ENCODE measurements around the gene RNH1.
A peak's percentile ranks its signal among the peaks of the same experiment; 100 is the strongest.

Gene RNH1

DNA sequence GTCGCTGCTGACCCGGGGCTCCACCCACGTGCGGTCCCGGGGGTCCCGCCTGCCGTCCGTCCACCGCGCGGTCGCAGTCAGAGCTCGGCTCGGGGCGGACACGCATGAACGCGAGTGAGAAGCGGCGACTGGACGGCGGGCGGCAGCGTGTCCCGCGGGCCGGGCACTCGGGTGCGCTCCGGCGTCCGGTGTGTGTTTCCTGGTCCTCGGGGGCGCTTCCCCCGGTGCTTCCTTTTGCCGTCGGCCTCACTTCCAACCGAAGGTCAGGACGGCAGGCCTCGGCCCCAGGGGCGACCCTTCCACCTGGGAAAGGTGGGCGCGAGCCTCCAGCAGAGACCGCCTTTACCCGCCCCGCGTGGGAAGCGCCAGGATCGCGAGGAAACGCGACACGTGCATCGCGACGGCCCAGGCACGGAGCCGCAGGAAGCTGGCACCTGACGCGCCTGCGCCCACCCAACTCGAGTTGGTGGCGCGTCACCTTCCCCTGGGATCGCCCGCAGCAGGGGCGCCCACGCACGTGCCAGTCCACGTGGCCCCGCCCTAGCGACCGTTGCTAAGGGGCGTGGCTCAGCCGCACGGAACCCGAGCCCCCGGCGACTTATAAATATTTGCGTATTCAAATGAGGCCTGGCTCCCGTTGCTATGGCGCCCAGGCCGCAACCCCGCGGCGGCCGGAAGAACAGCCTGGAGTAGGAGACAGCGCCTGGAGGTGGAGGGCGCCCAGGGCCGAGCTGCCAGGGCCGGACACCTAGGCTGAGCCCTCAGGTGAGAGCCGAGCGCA is 30.0 kb upstream of the RNH1 start, which contains the start of gene LRRC56:
TSS of gene LRRC56 (plus strand) at position 687 of the 781 bp plus-strand sequence. CDS start 3,158 bp downstream, outside the sequence.
- DNase-seq: peak; percentile 67

DNA sequence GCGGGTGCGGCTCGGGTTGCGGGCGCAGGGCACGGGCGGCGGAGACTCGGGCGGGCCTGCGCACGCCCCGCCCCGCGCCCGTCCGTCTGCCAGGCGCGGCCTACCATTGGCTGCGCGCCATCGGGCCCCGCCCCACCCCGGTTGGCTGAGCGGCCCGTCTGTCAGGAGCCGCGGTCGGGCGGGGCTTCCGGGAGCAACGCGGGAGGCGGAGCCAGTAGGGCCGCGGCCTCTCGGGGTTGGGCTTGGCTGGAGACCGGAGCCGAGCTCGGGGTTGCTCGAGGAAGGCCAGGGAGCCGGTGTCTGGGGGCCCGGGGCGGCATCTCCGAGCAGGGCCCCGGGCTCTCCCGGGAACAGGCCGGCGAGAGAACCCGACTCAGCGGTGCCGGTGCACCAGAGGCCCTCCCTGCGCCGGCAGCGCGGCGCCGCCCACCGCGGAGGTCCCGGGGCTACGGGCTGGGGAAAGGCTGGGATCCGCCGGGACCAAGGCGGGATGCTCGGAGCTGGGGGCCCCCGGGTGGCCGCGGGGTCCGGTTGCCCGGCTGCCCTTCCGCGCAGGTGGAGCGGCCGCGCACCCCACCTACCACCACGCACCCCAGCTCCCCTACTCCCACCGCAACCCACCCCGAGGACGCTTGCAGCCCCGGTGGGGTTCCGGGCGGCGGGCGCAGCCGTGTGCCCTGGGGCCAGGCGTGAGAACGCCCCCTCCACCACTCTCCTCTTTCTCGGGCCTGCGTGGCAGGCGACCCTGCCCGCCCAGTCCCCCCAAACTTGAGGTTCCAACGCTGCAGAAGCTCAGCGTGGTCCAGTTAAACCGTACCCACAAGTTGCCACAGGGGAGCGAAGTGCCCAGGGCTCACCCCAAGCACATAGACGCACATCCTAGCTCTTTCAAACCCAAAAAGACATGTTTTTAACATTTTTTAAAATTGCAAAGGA is 28.7 kb upstream of the RNH1 start, which contains the start of gene HRAS:
TSS of gene HRAS (minus strand) at position 58 of the 936 bp plus-strand sequence.
- peak; percentile 86 for DNase-seq

DNA sequence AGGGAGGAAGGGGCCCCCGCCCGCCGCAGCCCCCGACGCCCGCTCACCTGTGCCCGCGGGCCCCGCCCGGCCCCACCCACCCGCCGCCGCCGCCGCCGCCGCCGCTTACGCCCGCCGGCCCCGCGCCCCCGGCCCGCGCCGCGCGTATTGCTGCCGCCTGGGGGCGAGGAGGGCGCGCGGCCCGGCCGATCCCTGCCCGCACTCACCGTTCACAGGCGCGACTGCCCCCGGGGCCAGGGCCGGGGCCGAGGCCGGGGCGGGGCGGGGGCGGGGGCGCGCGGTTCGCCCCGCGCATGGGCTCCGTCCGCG is 28.1 kb upstream of the RNH1 start:
- no peak for DNase-seq

DNA sequence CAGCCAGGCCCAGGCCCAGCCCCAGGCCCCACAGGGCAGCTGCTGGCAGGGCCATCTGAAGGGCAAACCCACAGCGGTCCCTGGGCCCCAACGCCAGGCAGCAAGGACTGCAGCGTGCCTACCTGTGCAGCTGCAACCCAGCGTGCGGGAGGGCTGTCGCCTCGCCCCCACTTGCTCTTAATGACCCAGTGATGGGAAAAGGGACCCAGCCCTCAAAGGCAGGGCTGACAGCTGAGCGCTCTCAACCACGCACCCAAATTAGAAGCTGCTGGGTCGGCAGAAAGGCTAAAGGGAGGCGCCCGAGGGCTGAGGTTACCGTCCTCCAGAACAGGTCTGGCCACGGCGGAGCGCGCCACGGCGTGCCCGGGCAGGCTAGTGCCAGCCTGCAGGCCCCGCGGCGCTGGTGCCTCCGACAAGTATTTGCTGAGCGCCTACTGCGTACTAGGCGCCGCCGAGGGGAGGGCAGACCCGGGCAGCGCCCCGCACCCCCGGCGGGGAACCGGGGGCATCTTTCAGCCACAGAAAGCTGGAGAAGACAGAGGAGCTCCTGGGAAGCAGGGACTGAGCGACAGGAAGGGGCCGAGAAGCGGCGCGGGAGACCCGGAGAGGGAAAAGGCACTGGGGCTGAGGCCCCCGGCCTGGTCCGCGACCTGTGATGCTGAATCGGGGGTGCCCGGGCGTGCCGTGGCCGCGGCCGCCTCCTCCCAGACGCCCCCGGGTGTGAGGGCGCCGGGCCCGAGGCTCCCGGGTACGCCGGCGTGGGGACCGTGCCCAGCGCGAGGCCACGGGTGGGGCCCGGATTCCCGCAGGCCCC is 27.6 kb upstream of the RNH1 start:
- DNase-seq: no peak

DNA sequence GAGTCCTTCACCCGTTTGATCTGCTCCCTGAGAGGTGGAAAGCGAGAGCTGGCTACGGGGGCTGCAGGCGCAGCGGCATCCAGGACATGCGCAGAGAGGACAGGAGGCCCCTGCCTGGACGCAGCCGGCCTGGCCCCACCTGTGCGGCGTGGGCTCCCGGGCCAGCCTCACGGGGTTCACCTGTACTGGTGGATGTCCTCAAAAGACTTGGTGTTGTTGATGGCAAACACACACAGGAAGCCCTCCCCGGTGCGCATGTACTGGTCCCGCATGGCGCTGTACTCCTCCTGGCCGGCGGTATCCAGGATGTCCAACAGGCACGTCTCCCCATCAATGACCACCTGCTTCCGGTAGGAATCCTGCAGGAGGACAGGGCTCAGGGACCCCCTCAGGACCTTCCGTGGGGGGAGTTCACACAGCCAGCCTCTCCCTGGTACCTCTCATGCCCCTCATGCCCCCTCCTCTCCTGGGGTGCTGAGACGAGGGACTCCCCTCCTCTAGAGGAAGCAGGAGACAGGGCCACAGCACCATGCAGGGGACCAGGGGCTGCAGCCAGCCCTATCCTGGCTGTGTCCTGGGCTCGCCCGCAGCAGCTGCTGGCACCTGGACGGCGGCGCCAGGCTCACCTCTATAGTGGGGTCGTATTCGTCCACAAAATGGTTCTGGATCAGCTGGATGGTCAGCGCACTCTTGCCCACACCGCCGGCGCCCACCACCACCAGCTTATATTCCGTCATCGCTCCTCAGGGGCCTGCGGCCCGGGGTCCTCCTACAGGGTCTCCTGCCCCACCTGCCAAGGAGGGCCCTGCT is 26.7 kb upstream of the RNH1 start:
- DNase-seq: no peak

DNA sequence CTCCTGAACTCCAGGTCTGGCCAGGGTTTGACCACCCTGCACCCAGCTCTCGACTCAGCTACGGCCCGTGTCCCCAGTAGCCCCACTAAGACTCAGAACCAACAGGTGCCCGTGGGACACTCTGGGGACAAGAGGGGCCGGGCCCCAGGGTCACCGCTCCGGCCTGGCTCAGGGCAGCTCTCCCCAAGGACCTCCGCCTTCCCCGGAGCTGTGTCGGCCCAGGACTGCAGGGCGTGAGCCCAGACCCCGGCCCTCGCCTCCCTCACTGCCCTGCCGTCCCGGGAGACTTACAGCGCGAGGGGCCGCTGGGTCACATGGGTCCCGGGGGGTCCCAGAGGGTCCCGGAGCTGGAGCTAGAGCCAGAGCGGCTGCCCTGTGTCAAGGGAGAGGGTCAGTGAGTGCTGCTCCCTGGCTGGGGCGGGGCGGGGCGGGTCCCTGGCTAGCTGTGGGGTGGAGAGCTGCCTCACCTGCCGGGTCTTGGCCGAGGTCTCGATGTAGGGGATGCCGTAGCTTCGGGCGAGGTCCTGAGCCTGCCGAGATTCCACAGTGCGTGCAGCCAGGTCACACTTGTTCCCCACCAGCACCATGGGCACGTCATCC is 26.0 kb upstream of the RNH1 start:
- no peak for DNase-seq

DNA sequence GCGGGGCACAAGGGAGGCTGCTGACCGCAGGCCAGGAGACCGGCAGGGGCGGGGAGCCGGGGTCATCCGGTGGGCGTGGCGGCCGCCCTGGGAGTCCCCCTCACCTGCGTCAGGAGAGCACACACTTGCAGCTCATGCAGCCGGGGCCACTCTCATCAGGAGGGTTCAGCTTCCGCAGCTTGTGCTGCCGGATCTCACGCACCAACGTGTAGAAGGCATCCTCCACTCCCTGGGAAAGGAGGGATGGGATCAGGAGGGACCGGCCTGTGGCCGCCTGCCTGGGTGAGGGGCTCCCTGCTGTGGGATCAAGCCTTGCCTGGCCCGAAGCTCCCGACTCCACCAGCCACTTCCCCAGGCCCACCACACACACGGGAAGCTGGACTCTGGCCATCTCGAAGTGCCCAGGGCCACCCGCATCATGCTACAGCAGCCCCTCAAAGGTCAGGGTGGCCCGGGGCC is 25.5 kb upstream of the RNH1 start:
- no peak for DNase-seq

DNA sequence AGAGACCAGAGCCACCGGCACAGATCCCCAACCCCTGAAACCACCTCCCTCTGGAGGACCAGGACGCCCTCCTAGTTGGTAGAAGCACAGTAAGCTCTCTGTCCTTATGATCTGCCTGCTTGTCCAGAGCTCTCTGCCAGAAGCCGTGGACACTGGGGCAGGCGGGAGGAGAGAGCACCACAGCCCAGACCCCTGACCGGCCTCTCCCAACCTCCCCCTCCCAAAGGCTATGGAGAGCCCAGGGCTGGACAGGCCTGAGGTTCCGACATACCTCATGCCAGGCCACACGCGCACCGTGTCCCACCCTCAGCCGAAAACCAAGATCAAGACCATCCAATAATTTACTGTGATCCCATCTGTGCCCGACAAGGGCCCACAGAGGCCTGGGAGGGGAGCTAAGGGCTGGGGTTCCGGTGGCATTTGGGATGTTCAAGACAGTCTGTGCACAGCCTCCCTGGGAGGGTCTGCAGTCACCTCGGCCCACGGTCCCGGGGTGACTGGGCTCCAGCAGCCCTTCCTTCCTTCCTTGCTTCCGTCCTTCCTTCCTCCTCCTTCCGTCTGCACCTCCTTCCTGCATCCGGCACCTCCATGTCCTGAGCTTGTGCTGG is 25.0 kb upstream of the RNH1 start:
- DNase-seq: no peak

DNA sequence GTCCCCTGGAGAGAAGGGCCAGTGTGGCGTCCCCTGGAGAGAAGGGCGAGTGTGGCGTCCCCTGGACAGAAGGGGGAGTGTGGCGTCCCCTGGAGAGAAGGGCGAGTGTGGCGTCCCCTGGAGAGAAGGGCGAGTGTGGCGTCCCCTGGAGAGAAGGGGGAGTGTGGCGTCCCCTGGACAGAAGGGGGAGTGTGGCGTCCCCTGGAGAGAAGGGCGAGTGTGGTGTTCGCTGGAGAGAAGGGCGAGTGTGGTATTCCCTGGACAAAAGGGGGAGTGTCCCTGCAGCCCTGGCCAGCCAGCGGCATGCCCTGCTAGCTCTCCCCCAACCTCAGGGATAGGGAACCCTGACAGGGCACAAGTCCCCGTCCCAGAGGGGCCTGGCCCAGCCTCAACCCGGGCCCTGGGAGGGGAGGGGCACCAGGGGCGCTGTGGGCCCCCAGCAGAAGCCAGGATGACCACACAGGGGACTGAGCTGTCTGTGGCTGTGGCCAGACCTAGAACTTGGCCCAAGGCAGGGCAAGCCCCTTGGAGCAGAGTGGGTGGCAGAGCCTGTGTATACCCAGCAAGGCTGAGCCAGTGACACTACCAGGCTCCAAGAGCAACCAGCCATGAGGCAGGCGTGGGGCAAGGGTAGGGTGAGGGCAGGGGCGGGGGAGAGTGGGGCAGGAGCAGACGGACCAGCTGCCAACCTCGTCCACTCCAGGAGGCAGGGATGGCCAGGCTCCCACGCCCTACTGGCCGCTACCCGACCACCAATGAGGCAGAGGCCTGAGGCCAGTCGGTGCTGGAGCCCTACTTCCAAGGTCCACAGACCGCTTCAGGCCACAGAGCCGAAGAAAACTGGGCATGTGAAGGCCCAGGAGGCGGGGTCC is 24.2 kb upstream of the RNH1 start:
- DNase-seq: no peak

DNA sequence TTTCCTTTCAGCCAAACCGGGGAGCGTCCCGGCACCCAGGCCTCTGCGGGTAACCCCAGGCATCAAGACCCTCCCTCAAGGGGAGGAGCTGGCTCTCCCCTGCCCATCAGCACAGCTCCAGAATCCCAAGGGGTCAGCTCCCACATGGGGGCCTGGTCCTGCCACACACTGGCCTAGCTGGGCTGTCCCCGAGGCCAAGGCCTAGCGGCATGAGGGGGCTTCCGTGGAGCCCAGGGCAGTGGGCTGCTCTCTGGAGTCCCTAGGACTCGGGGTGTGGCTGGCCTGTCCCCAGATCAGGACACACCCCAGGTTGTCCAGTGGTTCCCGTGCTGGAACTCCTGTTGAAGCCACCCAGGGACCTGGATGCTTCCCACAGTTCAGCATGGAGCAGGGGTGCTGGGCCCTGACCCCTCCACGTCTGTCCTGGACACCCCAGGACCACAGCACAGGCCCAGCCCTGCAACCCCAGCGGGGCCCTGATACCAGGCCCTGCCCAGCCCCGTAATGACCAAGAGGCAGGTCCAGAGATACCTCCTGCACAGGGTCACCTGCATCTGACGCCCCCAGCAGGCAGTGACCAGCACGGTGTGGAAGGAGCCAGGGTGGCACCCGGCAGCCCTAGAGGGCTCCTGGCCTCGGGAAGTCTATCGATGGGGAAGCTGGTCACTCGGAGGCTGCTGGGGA is 22.8 kb upstream of the RNH1 start:
- no peak for DNase-seq

DNA sequence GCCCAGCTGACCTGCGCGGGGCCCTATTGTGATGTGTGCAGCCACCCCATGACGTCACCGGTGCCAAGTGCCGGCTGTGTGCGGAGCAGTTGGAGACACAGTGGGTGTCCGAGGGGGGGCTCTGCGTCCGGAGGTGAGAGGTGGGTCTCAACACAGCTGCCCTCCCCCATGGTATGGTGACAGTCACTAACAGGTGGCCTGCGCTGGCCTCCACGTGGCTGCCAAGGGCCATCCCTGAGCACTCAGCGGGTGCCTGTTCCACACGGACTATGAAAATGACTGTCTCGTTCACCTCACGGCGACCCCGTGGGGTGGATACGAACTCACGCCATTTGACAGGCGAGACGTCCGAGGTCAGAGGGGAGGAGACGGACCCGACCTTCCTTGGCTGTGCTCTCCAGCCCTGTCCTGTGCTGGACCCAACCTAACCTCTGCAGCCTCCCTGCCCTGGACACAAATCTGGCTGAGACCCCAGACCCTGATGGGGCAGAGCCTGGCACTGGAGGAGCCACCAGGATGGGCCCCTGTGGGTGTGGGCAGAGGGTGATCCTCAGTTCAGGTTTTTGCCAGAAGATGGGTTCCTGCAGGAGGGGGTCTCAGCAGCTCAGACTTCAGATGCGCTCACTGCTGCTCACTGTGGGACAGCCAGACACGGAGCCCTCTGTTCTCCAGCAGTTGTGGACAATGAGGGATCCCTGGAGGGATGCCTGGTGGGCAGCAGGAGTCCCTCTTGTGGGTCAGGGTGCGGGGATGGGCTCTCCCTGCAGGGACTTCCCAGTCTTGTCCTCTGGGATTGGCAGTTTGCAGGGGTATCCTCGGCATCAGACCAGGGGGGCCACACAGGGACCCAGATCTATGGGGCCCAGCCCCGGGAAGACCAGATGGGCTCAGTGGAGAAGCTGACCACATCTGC is 22.0 kb upstream of the RNH1 start:
- no peak for DNase-seq

DNA sequence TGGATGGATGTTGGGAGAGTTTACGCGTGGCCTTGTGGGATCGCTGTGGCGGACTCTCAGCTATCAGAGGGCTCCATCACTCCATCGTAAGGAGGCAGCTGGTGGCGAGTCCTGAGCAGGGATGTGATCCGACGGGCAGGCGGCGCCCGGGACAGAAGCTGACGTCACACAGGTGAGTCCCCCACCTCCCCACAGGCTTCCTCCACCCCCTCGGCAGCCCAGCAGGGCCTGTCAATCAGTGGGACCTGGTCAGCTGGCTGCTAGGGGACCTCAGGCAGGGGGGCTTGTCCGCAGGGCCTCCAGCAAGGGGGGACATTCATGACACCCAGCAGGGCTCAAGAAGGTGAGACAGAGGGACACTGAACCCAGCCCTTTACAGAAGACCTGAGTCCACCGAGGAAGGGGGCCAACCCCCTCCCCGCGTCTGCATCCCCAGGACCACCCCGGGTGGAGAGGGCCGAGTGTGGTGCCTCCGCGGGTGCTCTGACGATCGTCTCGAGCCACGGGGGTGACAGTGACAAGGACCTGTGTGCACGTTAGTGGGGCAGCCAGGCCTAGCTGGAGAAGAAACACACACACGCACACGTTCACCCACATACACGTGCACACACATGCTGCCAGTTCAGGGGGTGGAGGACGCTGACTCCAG is 21.2 kb upstream of the RNH1 start:
- no peak for DNase-seq

DNA sequence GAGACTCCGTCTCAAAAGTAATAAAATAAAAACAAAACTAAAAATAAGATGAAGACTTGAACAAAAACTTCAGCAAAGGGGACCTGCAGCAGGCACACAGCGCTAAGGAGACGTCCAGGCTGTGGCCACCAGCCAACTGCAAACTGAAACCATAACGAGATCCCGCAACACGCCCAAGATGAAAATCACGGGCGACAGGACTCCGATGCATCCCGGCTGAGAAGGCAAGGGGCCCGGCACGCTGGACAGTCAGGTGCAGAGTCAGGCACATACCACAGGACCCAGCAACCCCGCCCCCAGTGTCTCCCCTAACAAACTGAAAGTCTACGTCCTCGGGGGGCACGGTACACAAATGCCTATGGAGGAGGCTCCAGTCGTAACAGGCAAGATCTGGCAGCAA is 19.1 kb upstream of the RNH1 start:
- DNase-seq: no peak

DNA sequence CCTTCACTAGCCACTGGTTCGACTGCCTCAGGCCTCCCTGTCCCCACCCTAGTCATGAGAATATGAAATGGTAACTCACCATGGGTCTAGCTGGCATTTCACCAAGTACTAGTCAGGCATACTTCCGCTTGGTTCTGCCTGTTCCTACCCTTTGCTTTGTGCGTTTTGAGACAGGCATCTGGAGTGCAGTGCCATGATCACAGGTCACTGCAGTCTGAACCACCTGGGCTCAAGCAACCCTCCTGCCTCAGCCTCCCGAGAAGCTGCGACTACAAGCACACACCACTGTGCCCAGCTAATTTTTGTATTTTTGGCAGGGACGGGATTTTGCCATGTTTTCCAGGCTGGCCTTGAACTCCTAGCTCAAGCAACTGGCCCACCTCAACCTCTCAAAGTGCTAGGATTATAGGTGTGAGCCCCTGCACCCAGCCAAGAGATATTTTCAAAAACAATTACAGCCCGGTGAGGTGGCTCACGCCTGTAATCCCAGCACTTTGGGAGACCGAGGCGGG is 14.2 kb upstream of the RNH1 start:
- DNase-seq: no peak

DNA sequence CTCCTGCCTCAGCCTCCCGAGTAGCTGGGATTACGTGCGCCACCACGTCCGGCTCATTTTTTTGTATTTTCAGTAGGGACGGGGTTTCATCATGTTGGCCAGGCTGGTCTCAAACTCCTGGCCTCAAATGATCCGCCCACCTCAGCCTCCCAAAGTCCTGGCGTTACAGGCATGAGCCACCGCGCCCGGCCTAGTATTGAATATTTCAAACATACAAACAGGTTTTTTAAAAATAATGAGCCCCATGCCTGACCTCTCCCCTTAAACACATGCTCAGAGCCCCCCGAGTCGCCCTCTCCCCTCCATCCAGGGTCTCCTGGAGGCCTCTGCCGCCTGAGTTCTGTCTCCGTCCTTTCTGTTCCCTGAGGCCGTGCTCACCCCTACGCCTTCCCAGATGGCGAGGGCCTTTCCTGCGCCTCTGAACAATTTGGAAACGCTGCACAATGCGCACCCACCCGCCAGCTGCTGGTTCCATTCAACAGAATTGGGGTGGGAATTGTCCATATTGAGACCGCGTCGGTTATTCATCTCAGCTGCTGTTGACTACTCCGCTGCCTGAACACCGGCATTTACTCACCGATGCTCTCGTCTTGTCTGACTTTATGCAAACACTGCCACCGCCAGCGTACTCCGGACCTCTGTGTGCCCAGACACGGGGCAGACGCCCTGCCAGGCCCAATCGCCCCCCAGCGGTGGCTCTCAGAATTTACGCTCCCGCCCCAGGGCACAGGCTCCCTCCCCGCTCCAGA is 13.6 kb upstream of the RNH1 start:
- no peak for DNase-seq

DNA sequence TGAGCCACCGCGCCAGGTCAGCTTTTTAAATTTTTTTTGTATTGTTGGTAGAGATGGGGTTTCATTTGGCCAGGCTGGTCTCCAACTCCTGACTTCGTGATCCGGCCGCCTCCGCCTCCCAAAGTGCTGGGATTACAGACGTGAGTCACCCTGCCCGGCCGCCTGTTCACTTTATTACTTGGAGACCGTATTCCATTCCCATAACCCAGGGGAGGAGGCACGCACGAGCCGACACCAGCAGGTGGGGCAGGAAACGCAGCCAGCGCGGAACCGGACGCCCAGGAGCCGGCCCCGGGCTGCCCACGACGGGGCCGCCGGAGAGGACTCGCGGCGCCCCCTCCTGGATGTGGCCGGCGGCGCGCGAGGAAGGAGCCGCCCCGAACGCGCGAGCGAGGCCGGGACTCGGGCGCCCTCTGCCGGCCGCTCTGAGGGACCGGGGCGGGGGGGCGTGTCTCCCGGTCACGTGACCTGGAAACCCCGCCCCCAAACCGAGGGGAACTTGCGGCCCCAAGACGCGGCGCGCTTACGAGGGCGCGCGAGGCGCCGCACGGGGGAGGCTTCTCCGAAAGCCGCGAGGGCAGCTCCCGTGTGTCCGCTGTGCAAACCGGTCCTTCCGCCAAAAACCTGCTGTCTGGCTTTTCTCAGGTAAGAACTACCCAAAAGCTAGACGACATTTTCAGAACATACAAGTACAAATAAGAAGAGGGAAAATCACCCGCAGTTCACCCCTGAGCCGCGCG is 11.6 kb upstream of the RNH1 start:
- peak; percentile 58 for DNase-seq

Measured in NCI-H748 treated with DMSO at 0.1 percent for 48 hours (cell line).